DMS53 treated with DMSO at 0.1 percent for 48 hours (cell line): ENCODE data around the gene FCGR3B.
A peak's percentile ranks its signal among the peaks of the same experiment; 100 is the strongest.
"Not testable (repeated sequence)": the region's sequence is repeated elsewhere in the genome, so short reads cannot be mapped to it uniquely, and the experiment has no call there.

ENCODE experiments used
- DNase-seq: peaks from one replicate; lab custom pipeline; 2025; ENCODE audit not compliant: unreplicated experiment; lab: John Stamatoyannopoulos, UW

Gene FCGR3B

DNA sequence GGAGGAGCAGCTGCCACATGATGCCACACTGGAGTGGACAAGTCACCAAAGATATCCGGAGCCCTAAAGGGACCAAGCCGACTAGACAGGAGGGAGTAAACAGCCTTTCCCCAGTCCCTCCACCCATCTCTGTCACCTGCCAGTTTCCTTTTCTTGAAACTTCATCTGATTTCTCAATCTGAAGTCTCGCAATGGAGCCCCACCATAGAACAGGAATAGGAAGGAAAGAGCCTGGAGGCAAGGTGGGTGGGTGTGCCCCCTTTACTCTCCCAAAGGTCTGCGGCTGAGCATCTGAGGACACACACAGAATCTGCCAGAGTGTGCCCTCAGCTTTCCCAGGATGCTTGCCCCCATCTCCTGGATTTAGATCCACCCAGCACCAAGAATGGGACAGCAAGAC, at the start of gene FCGR3B:
Gene FCGR3B (minus strand): TSS at position 101 of the 400 bp plus-strand sequence. CDS start 82 bp downstream, at position 19.
- no peak for DNase-seq

DNA sequence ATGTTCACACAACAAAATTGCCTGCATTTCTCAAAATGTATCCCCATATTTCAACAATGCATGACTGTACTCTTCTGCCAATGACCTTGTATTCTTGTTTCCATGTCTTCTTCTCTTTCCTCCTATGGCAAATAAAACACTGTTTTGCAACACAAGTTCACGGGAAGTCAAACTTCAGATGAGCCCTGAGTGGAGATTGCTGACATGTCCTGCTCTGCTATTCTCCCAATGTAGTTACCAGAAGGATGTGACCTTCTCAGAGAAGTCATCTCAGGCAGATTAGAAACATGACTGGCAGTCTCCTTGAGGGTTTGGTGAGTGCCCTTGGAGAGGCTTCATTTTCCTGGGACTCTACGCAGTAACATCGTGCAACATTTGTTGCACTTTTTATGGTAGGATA, 47.5 kb upstream of the FCGR3B start:
- DNase-seq = no peak

DNA sequence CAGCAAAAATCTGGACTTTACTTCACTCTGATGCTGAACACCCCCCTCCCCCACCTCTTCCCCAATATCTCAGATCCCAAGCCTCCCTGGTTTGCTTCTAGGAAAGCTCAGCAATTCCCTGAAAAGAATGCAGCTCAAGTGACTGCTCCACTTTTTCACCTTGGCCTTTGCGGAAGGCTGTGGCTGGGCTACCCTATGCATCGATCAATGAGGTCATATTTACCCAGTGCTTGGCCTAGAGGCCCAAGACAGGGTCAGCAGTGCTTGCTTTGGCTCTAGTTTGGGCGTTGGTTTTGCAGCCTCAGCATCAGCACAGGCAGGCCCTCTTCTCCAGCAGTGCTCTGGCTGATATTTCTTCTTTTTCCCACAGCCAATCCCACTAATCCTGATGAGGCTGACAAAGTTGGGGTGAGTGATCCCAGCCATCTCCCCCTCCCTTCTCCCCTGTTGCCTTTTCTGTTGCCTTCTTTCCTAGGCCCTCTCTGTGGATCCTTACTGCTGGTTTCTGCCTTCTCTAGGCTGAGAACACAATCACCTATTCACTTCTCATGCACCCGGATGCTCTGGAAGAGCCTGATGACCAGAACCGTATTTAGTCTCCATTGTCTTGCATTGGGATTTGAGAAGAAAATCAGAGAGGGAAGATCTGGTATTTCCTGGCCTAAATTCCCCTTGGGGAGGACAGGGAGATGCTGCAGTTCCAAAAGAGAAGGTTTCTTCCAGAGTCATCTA, 46.1 kb upstream of the FCGR3B start:
- no peak for DNase-seq

DNA sequence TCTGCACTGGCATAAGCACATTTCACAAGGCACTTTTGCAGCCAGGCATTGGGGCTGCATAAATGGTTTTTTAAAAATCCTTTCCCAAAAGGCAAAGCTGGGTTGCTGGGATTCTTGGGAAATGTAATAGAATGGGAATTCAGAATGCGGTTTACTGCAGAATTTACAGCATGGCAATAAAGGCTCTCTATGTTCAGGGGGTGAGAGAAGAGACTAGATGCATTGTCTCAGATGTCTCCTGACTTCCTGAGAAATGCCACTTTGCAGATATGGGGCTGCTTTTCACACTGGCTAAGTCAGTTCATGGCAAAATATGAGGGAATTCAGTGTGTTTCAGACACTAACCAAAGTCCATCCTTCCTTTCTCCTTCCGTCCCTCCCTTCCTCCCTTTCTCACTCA, 45.5 kb upstream of the FCGR3B start:
- DNase-seq = no peak

DNA sequence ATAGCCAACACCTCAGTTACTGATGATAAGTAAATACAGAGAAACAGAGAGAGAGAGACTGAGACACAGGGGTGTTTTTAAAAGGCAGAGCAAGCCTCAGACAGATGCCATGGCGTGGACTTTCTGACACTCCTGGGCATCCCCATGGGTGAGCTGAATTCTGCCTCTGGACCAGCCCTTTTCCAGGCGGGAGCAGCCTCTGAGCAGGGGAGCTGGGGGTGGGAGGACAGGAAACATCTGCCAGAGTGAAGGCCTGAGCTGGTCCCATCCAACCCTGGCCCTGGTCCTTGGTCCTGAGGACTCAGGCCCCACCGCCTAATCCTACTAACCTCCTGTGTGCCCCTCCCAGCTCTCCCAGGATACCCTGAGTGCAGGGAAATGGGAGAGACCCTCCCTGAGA, 43.9 kb upstream of the FCGR3B start:
- not testable (repeated sequence) for DNase-seq

DNA sequence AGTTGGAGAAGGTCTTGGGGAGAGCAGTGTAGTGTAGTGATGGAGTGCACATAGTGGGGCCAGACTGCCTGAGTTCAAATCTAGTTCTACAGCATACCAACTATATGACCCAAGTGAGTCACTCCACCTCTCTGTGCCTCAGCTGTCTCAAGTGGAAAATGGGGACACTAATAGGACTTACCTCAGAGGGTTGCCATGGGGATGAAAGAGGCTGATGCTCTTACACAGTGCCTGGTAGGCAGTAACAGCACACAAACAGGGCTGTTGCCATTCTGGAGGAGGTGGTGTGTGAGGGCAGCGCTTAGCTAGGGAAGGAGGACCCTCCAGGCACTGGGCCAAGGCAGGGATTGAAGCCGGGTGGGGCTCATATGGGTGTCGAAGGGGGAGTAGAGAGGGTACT, 43.5 kb upstream of the FCGR3B start:
- DNase-seq = not testable (repeated sequence)

DNA sequence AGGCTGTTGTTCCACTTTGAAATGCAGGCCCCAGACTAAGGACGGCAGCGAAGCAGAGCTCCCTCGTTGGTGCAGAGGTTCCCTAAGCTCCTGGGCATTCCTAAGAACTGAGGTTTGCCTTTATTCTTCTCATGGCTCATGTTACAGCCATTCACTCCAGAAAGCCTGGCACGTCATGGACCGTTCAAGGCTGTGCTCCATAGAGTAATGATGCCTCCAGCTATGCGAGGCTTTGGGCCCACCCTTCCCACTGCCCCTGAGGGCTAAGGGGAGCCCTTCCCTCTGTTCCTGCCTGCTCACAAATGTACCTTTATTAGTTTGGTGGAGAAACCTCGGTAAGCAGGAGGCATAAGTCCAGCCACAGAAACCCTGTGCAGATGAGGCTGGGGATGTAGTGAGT, 42.5 kb upstream of the FCGR3B start:
- not testable (repeated sequence) for DNase-seq

DNA sequence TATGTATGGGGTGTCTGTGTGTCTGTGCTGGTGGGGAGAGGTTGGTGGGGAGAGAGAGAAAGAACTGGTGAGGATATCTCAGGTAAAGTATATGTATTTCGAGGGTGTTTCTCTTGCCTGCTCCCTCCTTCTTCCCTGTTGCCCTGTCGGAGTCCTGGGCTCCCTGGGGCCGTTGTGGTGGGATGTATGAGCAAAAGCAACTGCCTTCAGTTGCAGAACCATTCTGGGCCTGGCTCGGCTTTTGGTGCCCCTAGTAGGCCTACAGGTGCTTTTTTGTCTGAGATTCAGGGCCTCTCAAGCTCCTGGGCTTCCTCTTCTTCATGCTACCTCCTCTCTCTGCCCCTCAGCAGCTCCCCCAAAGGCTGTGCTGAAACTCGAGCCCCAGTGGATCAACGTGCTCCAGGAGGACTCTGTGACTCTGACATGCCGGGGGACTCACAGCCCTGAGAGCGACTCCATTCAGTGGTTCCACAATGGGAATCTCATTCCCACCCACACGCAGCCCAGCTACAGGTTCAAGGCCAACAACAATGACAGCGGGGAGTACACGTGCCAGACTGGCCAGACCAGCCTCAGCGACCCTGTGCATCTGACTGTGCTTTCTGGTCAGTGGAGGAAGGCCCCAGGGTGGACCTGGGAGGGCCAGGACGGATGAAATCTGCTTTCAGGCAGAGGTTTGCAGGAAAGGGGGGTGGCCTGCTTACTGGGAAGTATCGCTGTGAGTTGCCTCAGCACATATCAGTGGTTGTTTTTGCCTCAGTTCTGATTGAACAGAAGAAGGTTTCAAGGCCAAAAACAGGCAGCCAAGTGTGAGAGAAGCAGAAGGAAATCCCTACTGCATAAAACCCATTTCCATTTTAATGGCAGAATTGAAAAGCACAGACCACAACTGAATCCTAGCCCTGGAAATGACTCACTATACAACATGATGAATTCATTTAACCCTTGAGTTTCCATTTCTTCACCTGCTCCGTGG, 40.4 kb upstream of the FCGR3B start:
- not testable (repeated sequence) for DNase-seq

DNA sequence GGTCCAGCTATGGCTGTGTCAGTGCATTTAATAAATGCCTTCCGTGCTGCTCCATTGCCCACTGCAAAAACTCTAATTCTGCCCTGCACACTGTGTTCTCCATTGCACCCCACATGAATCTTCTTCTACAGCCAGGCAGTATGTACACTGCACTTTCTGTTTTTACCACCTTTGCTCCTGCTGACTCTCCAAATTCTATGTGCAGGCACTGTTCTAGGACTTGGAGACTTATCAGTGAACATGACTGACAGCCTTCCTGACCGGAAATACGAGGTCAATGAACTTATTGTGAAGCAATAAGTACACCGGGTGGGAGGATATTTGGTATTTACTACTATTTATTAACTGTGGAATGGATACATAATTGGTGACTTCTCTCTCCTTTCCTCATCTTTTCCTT, 33.7 kb upstream of the FCGR3B start:
- DNase-seq = not testable (repeated sequence)

DNA sequence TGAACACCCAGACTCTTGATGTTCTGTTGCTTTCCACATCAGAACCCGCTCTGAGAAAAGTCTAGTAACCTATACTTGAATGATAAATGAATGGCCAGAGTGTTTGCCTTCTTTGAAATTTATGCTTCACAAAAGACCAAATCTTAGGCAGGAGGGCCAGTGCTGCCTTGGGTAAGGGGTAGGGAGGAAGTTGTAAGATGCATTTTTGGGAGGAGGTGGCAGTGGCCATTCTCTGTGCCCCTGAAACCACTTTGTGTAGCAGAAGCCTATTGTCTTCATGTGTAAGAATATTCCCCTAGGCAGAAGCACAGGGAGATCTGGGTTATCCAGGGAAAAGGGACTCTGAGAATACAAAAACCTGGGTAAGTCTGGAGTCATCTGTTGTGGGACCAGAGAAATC, 32.6 kb upstream of the FCGR3B start:
- DNase-seq = not testable (repeated sequence)

DNA sequence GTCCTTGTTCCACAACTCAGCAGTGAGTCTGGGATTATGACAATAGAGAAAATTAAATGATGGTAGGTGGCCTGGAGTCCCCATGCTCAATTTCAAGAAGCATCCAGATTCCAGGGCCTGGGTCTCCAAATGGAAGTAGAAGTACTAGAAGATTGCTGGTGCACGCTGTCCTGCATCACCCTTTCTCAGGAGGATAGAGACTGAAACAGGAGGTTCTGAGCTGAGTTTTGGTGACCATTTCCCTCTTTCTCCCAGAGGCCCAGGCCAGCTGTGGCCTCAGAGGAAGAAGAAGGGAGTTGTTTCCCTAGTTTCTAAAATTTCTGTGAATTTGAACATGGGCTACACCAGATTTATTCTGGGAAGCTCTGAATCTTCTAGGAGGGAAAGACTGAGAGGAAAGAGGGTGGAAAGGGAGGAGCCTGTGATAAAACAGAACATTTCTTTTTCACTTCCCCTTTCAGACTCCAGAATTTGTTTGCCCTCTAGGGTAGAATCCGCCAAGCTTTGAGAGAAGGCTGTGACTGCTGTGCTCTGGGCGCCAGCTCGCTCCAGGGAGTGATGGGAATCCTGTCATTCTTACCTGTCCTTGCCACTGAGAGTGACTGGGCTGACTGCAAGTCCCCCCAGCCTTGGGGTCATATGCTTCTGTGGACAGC, 31.8 kb upstream of the FCGR3B start, which contains the start of gene FCGR2B:
Gene FCGR2B (plus strand): TSS at position 460 of the 656 bp plus-strand sequence. CDS start 99 bp downstream, at position 559.
- not testable (repeated sequence) for DNase-seq

DNA sequence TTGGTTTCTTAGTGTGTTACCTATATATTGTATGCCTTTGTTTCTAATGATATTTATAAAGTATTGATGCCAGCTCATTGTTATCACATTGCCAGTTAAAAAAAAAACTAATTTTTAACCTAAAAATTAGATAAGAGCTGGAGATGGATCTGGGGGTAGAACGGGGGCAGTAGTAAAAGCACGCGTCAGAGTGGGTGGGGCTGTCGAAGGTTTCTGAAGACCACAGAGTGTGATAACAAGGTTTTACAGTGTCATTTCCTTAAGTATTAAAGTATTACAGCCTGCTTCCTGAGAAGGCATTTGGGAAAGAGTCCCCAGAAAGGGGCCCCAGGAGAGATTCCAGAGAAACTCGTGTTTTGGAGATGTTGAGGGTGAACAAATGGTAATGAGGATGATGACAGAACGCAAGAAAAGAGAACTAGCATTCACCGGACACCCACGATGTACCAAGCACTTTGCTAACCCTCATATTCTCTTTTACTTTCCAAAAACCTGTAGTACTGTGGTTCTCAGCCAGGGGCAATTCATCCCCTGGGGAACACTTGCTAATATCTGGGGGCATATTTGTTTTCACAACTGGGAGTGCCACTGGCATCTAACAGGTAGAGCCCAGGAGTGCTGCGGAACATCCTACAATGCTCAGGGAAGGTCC, 30.8 kb upstream of the FCGR3B start:
- not testable (repeated sequence) for DNase-seq

DNA sequence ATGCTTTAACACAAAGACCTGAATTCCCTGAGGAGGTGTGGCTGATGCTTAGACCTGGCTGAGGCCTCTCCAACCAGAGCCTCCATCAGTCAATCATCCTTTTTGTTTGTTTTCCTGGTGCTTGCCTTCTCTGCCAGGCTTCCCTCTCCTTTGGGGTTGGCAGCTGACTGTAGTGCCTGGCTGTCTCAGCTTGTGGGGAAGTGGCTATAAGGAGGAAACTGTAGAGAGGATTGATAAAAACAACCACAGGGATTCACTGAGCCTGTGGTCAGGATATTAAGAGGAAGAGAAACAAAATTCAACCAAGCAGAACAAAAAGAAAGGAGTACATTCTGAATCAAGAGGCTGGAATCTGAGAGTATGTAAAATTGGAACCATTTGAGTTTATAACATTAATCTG, 27.5 kb upstream of the FCGR3B start:
- DNase-seq = not testable (repeated sequence)

DNA sequence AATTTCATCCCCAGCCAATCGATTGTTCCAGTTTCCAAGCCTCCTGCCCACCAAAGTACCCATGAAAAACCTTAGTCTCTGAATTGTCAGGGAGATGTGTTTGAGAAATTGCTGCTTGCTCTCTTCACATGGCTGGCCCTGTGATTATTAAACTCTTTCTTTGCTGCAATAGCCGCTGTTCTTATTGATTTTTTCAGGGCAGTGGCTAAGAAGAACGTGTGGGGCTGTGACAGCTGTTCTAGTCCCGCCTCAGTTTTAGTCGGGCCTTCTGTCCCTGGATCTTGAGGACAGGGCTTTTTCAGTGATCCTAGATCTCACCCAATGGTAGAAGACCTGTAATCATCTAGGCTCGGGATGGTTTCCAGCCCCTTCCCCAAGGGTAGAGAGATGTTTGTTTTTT, 23.0 kb upstream of the FCGR3B start:
- not testable (repeated sequence) for DNase-seq

DNA sequence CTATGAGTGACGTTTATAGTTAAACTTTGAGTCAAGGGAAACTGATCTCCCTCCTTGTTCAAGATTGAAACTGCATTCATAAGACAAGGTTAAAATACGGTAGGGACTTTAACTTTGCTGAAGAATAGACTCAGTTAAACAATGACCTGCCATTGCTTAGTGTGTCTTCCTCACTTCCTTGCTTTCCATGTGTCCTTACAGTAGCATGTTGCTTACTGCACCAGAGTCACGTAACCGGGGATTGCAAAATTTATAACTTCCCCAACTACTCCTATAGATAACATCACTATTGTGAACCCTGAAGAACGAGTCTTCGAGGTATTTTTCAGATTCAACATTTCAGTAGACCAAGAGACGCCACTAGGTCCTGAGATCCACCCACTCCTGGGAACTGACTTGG, 22.6 kb upstream of the FCGR3B start:
- DNase-seq = not testable (repeated sequence)

DNA sequence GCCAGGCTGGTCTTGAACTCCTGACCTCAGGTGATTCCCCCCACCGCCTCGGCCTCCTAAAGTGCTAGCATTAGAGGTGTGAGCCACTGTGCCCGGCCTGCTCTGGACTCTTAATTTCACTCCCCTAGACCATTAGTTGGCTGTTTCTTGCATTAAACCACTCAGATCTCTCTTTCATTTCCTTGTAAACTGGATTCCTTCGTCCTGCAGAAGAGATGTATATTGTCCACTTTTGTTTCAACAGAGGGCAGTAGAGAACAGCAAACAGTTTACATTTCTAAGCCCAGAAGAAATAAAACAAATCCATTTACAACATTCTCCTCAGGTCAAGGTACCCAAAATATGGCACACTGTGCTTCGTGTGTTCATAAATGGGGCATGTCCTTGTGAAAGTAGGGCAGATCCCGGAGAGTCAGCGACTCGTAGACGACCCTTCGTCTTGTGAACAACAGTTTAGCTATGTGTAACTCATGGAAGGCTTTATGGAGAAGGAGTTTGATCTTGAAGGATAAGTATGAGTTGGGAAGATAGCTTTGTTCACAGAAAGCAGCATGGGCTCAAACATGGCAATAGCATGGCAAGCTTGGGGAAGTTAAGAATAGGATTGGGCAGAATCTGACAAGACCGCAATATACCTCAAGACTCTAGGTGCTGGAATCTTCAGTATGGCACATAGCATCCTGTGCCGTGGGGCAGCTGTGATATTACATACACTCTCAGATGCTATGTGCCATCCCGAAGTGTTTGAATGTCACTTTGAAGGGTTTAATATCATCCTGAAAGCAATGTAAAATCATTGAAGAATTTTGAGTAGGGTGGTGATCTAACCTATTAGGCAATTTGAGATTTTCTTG, 16.8 kb upstream of the FCGR3B start:
- peak; percentile 37 for DNase-seq

DNA sequence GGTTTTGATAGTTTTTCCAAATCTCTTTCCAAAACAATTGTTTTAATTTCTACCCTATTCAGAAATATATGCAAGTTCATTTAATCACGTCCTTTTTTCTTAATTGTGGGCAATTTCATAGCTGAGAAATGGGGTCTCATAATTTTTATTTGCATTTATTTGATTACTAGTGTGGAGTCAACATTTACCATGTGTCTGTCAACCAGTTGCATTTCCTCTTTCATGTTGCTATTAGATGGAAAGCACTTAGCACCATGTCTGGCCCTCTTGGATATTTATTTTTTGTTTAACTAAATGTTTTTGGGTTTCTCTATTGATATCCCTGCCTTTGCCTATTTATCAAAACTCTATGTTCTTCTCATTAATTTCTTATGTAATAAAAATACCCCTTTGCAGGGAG, 13.9 kb upstream of the FCGR3B start:
- DNase-seq = not testable (repeated sequence)

DNA sequence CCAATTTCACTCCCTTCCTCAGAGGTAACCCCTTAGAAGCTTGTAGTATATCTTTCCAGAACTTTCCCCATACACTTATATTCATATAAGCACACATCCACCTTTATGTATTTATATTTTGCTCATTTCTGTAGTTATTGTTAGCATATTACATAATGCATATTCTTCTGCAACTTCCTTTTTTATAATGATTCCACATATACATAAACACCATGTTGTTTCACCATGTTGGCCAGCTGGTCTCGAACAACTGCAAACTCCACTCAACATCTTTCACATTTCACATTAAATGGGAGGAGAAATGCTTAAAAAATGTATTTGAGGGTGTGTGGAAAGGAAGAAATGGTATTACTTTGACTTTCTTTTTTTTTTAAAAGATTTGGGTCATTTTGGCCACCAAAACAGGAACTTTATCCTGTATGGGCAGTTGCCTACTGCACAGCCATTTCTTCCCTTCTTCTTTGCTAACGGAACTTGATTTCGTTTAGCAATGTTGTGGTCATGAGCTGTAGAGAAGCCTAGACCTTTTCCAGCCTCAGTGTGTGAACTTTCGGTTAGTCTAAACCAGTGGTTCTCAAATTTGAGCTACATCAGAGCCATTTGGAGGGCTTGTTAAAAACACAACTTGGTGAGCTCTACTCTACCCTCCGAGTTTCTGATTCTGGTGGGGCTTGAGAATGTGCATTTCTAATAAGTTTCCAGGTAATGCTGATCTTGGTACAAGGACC, 12.7 kb upstream of the FCGR3B start:
- not testable (repeated sequence) for DNase-seq

DNA sequence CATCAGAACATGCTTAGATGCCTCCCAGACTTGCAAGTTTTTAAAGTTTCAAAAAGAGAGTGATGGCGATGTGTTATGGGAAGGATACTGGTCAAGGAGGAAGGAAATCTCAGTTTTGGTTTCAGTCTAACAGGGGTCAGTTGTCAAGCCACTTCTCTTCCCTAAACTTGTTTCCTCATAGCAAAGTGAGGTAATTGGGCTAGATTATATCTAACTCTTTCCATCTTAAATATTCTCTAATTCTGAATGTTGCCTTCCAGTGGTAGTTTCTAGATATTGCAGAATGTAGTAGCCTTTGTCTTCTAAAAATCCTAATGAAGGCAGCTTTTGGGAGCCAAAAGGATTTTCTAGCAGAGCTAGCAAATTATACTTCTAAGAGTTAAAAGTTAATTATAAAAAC, 11.7 kb upstream of the FCGR3B start:
- not testable (repeated sequence) for DNase-seq
